Bronchial epithelial cell (primary cell): ENCODE data around the gene RCL1. TPM values are rescaled to one million over a fixed set of nuclear protein-coding genes. Genes with fewer than 3 reads are reported as not detected.

Experiments used
- DNase-seq: peaks from one replicate; pipeline ENCODE4 v3.0.0-alpha.2; 2010; ENCODE audit warnings: low read depth
- FAIRE-seq: peaks from 2 replicates; lab custom pipeline; 2011; peaks lifted over from hg19 to GRCh38; lab: Jason Lieb, UNC
- H3K27me3 ChIP-seq: 2 replicates; pipeline ENCODE4 v1.5.1; 2011; ENCODE audit warnings: low read length; ENCODE audit not compliant: control insufficient read depth, insufficient read depth
- H3K36me3 ChIP-seq: 2 replicates; pipeline ENCODE4 v1.5.1; 2011; ENCODE audit warnings: low read length; ENCODE audit not compliant: control insufficient read depth, insufficient read depth
- H3K4me3 ChIP-seq: 2 replicates; pipeline ENCODE4 v1.5.1; 2011; ENCODE audit warnings: mild to moderate bottlenecking, low read depth, low read length, control low read depth
- total RNA-seq: library from RNA; depleted of rRNA; stranded (reverse); fragments of >200 nt; gene quantifications from 2 replicates; pipeline ENCODE4 v1.2.1, GENCODE V29; 2014
- TF ChIP-seq, protein P1 (sequence below): IDR thresholded peaks from 2 replicates; pipeline ENCODE4 v1.5.1; 2011; ENCODE audit warnings: mild to moderate bottlenecking, moderate library complexity, low read length, control low read depth, inconsistent platforms; ENCODE audit not compliant: insufficient read depth, severe bottlenecking

RCL1 gene
- total RNA-seq, 1 donor from 2014 or later = 21.9 TPM

GRCh38 chr9:4902135-4902475 lies 109.4 kb downstream of the RCL1 start:
- no peak for DNase-seq
- Histone ChIP-seq H3K36me3 (no peaks in the 10 kb centered on the region), H3K4me3 (no peak overlapping the region), H3K27me3 (no peaks in the 10 kb centered on the region)
- no peak for FAIRE-seq
- TF ChIP-seq, protein P1, sequence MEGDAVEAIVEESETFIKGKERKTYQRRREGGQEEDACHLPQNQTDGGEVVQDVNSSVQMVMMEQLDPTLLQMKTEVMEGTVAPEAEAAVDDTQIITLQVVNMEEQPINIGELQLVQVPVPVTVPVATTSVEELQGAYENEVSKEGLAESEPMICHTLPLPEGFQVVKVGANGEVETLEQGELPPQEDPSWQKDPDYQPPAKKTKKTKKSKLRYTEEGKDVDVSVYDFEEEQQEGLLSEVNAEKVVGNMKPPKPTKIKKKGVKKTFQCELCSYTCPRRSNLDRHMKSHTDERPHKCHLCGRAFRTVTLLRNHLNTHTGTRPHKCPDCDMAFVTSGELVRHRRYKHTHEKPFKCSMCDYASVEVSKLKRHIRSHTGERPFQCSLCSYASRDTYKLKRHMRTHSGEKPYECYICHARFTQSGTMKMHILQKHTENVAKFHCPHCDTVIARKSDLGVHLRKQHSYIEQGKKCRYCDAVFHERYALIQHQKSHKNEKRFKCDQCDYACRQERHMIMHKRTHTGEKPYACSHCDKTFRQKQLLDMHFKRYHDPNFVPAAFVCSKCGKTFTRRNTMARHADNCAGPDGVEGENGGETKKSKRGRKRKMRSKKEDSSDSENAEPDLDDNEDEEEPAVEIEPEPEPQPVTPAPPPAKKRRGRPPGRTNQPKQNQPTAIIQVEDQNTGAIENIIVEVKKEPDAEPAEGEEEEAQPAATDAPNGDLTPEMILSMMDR = no peak

DNA sequence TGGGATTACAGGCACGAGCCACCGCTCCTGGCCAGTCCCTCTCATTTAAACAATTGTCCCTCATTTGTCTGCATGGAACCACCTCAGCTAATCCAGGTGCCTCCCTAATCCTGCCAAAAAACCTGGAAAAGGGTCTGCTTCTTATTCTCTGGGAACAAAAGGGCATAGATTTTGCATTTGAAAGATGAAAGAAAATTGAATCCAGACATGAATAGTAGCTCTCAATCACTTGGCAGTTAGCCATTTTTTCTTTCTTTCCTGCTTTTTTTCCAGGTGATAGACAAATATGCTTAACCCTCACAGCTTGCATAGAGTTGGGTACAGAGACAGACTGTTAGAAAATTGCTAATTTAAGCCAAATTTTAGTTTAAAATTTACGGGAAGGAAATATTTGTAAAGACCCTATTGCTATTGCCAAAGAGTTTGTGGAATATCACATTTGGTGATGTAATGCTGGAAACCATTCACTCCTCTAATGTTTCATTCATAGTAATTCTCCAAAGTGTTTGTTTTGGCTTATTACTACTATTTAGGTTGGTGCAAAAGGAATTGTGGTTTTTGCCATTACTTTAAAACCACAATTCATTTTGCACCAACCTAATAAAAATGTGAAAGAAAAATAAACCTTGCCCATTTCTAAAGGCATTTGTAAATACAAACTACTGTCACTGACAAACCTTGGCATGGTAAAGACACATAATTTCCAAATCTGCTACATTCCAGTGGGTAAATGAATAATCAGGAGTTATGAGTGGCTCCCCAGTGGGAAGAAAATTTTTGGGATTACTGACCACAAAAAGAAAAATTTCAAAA lies 111.8 kb downstream of the RCL1 start:
- no peaks in the 10 kb centered on the region for H3K27me3 ChIP-seq
- FAIRE-seq (no peak), DNase-seq (peak; percentile 68)
- H3K36me3 ChIP-seq = no peaks in the 10 kb centered on the region
- no peak overlapping the region for H3K4me3 ChIP-seq
- TF ChIP-seq, protein P1 = no peak

GRCh38 chr9:4905135-4905490 lies 112.4 kb downstream of the RCL1 start:
- FAIRE-seq (no peak), DNase-seq (no peak)
- H3K27me3 ChIP-seq = no peaks in the 10 kb centered on the region
- no peaks in the 10 kb centered on the region for H3K36me3 ChIP-seq
- H3K4me3 ChIP-seq = no peak overlapping the region
- TF ChIP-seq, protein P1 = no peak

Other genes starting within 250 kb of the RCL1 start
- gene PLPP6, start 130.7 kb upstream of the RCL1 start, total RNA-seq = 5.9 and 6.1 TPM in 2 replicates
- 2.6 and 6.5 TPM in 2 replicates for gene SPATA6L, start 126.5 kb upstream of the RCL1 start, total RNA-seq
- gene CDC37L1, start 113.4 kb upstream of the RCL1 start, total RNA-seq = 14.0 and 22.1 TPM in 2 replicates
- 59.5 and 80.5 TPM in 2 replicates for gene AK3, start 51.7 kb upstream of the RCL1 start, total RNA-seq
- 9.0 and 15.5 TPM in 2 replicates for gene JAK2, start 192.3 kb downstream of the RCL1 start, total RNA-seq